Trophoblast cell (in vitro differentiated cells and primary cell): ENCODE results near the gene KRTAP10-5.

ENCODE experiments used
- DNase-seq, 2 donors: peaks; one replicate each; pipeline ENCODE4 v3.0.0-alpha.2; 2016
- H2AFZ ChIP-seq: 2 replicates; pipeline ENCODE4 v1.6.1; 2013; ENCODE audit warnings: low read length, moderate library complexity, mild to moderate bottlenecking; ENCODE audit not compliant: insufficient read depth, poor library complexity
- H2AK5ac ChIP-seq: 2 replicates; pipeline ENCODE4 v1.6.1; 2013; ENCODE audit warnings: mild to moderate bottlenecking, low read length
- H2BK120ac ChIP-seq: 2 replicates; pipeline ENCODE4 v1.6.1; 2013; ENCODE audit warnings: low read length, mild to moderate bottlenecking, moderate library complexity; ENCODE audit not compliant: insufficient read depth, poor library complexity
- H2BK12ac ChIP-seq: 2 replicates; pipeline ENCODE4 v1.6.1; 2013; ENCODE audit warnings: mild to moderate bottlenecking, low read length, moderate library complexity
- H2BK5ac ChIP-seq: 2 replicates; pipeline ENCODE4 v1.6.1; 2013; ENCODE audit warnings: low read length, low read depth, moderate library complexity, mild to moderate bottlenecking; ENCODE audit not compliant: poor library complexity
- H3K14ac ChIP-seq: 2 replicates; pipeline ENCODE4 v1.6.1; 2013; ENCODE audit warnings: mild to moderate bottlenecking, low read length
- H3K18ac ChIP-seq: 2 replicates; pipeline ENCODE4 v1.6.1; 2013; ENCODE audit warnings: mild to moderate bottlenecking, low read length
- H3K23ac ChIP-seq: 2 replicates; pipeline ENCODE4 v1.6.1; 2013; ENCODE audit warnings: low read length
- H3K27ac ChIP-seq: 2 replicates; pipeline ENCODE4 v1.5.1; 2013; ENCODE audit warnings: low read depth, mild to moderate bottlenecking, inconsistent platforms, low read length, moderate library complexity
- H3K27me3 ChIP-seq: 2 replicates; pipeline ENCODE4 v1.6.1; 2013; ENCODE audit warnings: inconsistent platforms, mild to moderate bottlenecking, low read length, moderate library complexity; ENCODE audit not compliant: insufficient read depth
- H3K36me3 ChIP-seq, 2 experiments: 1 replicate in 1 of 2; 2 replicates in 1 of 2; pipeline ENCODE4 v1.6.1; 2013; ENCODE audit warnings: low read length in 2 of 2, mild to moderate bottlenecking in 2 of 2, moderate library complexity in 1 of 2; ENCODE audit not compliant: insufficient read depth in 2 of 2, control insufficient read depth in 1 of 2
- H3K4ac ChIP-seq: 2 replicates; pipeline ENCODE4 v1.6.1; 2013; ENCODE audit warnings: low read depth, mild to moderate bottlenecking, low read length, moderate library complexity
- H3K4me1 ChIP-seq, 2 experiments: 1 replicate in 1 of 2; 2 replicates in 1 of 2; pipeline ENCODE4 v1.6.1; 2013; ENCODE audit warnings: low read length in 2 of 2, mild to moderate bottlenecking in 2 of 2, moderate library complexity in 1 of 2; ENCODE audit not compliant: insufficient read depth in 2 of 2, control insufficient read depth in 1 of 2
- H3K4me2 ChIP-seq: 2 replicates; pipeline ENCODE4 v1.6.1; 2013; ENCODE audit warnings: inconsistent platforms, mild to moderate bottlenecking, low read length, moderate library complexity
- H3K4me3 ChIP-seq: 2 replicates; pipeline ENCODE4 v1.5.1; 2013; ENCODE audit warnings: mild to moderate bottlenecking, low read depth, low read length, inconsistent platforms
- H3K79me1 ChIP-seq: one replicate; pipeline ENCODE4 v1.6.1; 2013; ENCODE audit warnings: low read length
- H3K79me2 ChIP-seq: 2 replicates; pipeline ENCODE4 v1.6.1; 2013; ENCODE audit warnings: low read length, mild to moderate bottlenecking; ENCODE audit not compliant: control insufficient read depth, insufficient read depth, poor library complexity
- H3K9ac ChIP-seq: 2 replicates; pipeline ENCODE4 v1.6.1; 2013; ENCODE audit warnings: mild to moderate bottlenecking, low read length
- H3K9me3 ChIP-seq: 2 replicates; pipeline ENCODE4 v1.6.1; 2013; ENCODE audit warnings: low read depth, mild to moderate bottlenecking, control low read depth, inconsistent platforms, low read length; ENCODE audit not compliant: insufficient read depth
- H4K12ac ChIP-seq: 2 replicates; pipeline ENCODE4 v1.6.1; 2013; ENCODE audit warnings: low read depth, mild to moderate bottlenecking, low read length, moderate library complexity
- H4K8ac ChIP-seq: 2 replicates; pipeline ENCODE4 v1.6.1; 2013; ENCODE audit warnings: low read depth, mild to moderate bottlenecking, low read length, moderate library complexity
- H4K91ac ChIP-seq: one replicate; pipeline ENCODE4 v1.6.1; 2013; ENCODE audit warnings: low read depth, mild to moderate bottlenecking, low read length, moderate library complexity
- WGBS: extraction: QIAGEN DNeasy Blood & Tissue Kit; methylation state at CpG from one replicate; pipeline ENCODE4 v1.1.7; 2013; ENCODE audit warnings: missing lambda C conversion rate; ENCODE audit not compliant: insufficient read length, insufficient coverage; ENCODE audit errors: extremely low coverage; 5-methylcytosine and 5-hydroxymethylcytosine counted together

The KRTAP10-5 gene

DNA sequence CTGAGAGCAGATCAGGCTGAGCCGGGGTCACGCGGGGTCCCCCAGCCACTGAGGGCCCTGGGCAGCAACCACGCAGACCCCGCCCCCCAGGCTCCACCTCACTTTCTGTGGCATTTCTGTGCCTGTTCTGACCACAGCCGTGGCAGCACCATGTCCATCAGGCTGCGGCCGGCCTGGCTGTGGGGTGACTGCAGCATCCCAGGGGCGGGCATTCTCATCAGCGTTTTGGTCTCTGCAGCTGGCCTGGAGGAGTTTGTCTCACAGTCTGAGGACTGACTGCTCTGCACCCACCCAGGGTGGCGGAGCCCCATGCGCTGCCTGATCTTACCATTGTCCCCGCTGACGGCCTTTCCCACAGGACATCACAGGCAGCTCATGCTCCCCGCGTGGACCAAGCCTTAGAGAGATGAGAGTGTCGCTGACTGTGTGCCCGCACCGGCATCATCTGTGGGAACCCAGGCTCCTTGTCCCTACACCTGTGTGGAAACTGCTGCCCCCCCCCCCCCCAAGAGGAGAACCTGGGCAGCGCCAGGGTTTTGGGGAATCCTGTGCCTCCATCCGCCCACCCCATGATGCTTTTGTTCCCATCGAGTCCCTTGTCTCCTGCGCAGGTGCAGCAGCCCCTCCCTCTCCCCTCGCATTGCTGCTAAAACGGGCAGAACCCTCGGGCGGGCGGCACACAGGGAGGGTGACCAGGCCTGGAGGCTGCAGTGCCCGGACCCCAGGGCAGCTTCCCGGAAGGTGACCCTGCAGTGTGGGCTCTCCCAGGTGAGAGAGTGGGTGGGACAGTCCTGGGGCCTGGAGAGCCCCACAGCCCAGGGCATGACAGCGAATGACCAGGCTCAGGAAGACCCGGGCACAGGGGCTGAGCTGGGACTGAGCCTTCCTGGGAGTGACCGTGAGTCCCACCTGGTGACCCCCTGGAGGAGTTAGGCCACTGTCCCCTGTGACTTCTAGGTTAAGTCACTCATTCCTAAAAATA is 42.2 kb downstream of the KRTAP10-5 start:
- Histone ChIP-seq H3K14ac (no peak overlapping the region), H3K4ac (no peak overlapping the region), H4K91ac (no peak overlapping the region), H2BK5ac (no peak overlapping the region), H3K79me1 (no peaks in the 10 kb centered on the region), H3K4me3 (no peak overlapping the region), H2AK5ac (no peak overlapping the region), H3K27me3 (no peaks in the 10 kb centered on the region), H3K4me1 (no peaks in the 10 kb centered on the region), H3K9me3 (no peaks in the 10 kb centered on the region), H2BK120ac (no peak overlapping the region), H3K79me2 (no peaks in the 10 kb centered on the region), H3K18ac (no peak overlapping the region), H3K27ac (no peak overlapping the region), H3K23ac (no peak overlapping the region), H4K12ac (no peak overlapping the region), H3K4me2 (no peak overlapping the region), H4K8ac (no peak overlapping the region), H3K36me3 (no peaks in the 10 kb centered on the region), H2BK12ac (no peak overlapping the region), H3K9ac (no peak overlapping the region), H2AFZ (no peak overlapping the region)
- no CpG with 5 or more reads among the region's 33 CpGs for WGBS
- no peak for DNase-seq

DNA sequence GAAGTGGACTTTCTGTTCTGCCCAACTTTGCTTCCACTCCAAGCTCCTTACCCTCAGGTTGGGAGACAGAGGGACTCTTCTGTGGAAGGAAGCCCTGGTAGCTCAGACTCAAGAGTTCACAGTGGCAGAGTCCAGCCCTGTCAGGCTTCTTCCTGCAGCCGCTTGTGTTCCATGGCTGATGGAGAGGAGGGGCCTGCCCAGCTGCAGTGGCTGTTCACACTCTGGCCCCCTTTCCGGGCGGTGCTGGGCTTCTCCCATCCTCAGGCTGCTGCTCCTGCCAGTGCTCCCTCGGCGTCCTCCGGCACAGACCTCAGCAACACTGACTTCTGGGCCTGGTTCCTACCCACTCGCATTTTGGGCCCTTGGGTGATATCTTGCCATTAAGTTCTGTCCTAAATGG is 44.4 kb downstream of the KRTAP10-5 start:
- H3K79me1 ChIP-seq: no peaks in the 10 kb centered on the region
- no peak overlapping the region for H3K4ac ChIP-seq
- H3K79me2 ChIP-seq: no peaks in the 10 kb centered on the region
- no peak overlapping the region for H3K14ac ChIP-seq
- H3K27me3 ChIP-seq: no peaks in the 10 kb centered on the region
- no peak overlapping the region for H2AFZ ChIP-seq
- no peak for DNase-seq
- H3K4me1 ChIP-seq: no peaks in the 10 kb centered on the region
- no peak overlapping the region for H3K23ac ChIP-seq
- H3K9ac ChIP-seq: no peak overlapping the region
- H3K4me2 ChIP-seq: no peak overlapping the region
- no CpG with 5 or more reads among the region's 7 CpGs for WGBS
- no peak overlapping the region for H4K12ac ChIP-seq
- no peak overlapping the region for H3K27ac ChIP-seq
- H2BK120ac ChIP-seq: no peak overlapping the region
- H2AK5ac ChIP-seq: no peak overlapping the region
- H3K4me3 ChIP-seq: no peak overlapping the region
- no peak overlapping the region for H3K18ac ChIP-seq
- H3K36me3 ChIP-seq: no peaks in the 10 kb centered on the region
- no peaks in the 10 kb centered on the region for H3K9me3 ChIP-seq
- H4K8ac ChIP-seq: no peak overlapping the region
- no peak overlapping the region for H4K91ac ChIP-seq
- no peak overlapping the region for H2BK12ac ChIP-seq
- H2BK5ac ChIP-seq: no peak overlapping the region

DNA sequence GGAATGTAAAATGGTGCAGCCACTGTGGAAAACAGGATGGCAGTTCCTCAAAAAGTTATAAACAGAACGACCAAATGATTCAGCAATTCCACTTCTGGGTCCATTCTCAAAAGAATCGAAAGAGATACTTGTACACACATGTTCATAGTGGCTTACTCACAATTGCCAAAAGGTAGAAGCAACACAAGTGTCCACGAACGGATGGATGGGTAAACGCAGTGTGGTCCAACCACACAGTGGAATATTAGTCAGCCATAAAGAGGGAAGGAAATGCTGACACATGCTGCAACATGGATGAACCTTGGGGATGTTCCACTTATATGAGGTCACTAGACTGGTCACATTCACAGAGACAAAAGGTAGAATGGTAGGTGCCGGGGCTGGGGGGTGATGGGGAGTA is 45.7 kb downstream of the KRTAP10-5 start:
- DNase-seq: no peak
- Histone ChIP-seq H2BK5ac (no peak overlapping the region), H3K14ac (no peak overlapping the region), H4K91ac (no peak overlapping the region), H4K8ac (no peak overlapping the region), H2BK120ac (no peak overlapping the region), H3K23ac (no peak overlapping the region), H3K9ac (no peak overlapping the region), H3K27me3 (no peaks in the 10 kb centered on the region), H3K79me1 (no peaks in the 10 kb centered on the region), H3K36me3 (no peaks in the 10 kb centered on the region), H3K4me3 (no peak overlapping the region), H2AFZ (no peak overlapping the region), H3K4me1 (no peaks in the 10 kb centered on the region), H3K9me3 (no peaks in the 10 kb centered on the region), H2BK12ac (no peak overlapping the region), H3K18ac (no peak overlapping the region), H3K27ac (no peak overlapping the region), H3K4me2 (no peak overlapping the region), H4K12ac (no peak overlapping the region), H3K79me2 (no peaks in the 10 kb centered on the region), H3K4ac (no peak overlapping the region), H2AK5ac (no peak overlapping the region)
- WGBS: 100% methylated on average over 1 of the region's 6 CpGs

DNA sequence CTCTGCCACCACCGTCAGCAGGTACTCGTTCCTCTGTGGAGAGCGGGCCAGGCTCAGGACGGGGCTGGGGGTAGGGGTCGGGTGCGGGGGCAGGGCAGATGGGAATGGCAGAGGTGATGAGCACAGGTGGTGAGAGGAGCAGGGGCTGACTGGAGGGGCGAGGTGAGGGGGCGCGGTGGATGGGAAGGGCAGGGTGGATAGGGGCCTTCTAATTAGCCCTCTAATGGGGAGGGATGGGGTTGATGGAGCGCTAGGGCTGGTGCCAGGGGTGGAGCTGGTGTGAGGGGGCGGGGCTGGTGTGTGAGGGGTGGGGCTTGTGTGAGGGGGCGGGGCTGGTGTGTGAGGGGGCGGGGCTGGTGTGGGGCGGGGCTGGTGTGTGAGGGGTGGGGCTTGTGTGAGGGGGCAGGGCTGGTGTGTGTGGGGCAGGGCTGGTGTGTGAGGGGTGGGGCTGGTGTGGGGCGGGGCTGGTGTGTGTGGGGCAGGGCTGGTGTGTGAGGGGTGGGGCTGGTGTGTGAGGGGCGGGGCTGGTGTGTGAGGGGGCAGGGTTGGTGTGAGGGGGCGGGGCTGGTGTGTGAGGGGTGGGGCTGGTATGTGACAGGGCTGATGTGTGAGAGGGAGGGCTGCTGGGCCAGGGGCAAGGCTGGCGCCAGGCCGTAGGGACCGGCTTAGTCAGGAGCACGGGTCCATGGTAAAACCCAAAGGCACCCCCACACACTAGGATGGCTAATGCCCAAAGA is 46.3 kb downstream of the KRTAP10-5 start:
- H4K12ac ChIP-seq: no peak overlapping the region
- WGBS: no CpG with 5 or more reads among the region's 21 CpGs
- no peak overlapping the region for H3K18ac ChIP-seq
- H3K4me1 ChIP-seq: no peaks in the 10 kb centered on the region
- H3K27me3 ChIP-seq: no peaks in the 10 kb centered on the region
- no peak overlapping the region for H4K91ac ChIP-seq
- no peak overlapping the region for H2BK5ac ChIP-seq
- no peak overlapping the region for H3K9ac ChIP-seq
- H3K79me1 ChIP-seq: no peaks in the 10 kb centered on the region
- H3K9me3 ChIP-seq: no peaks in the 10 kb centered on the region
- no peaks in the 10 kb centered on the region for H3K79me2 ChIP-seq
- no peak overlapping the region for H3K23ac ChIP-seq
- H2AFZ ChIP-seq: no peak overlapping the region
- H2BK12ac ChIP-seq: no peak overlapping the region
- no peak overlapping the region for H3K14ac ChIP-seq
- H3K36me3 ChIP-seq: no peaks in the 10 kb centered on the region
- no peak overlapping the region for H4K8ac ChIP-seq
- no peak overlapping the region for H3K4ac ChIP-seq
- no peak overlapping the region for H3K4me3 ChIP-seq
- no peak overlapping the region for H3K27ac ChIP-seq
- no peak overlapping the region for H2AK5ac ChIP-seq
- DNase-seq: no peak
- no peak overlapping the region for H2BK120ac ChIP-seq
- no peak overlapping the region for H3K4me2 ChIP-seq
